Uterus (tissue), 2 donors: ENCODE results near the gene PRRC2A.

Source experiments
- POLR2A ChIP-seq, 2 donors: fragments of 450-650 bp; IDR thresholded peaks; one replicate each; pipeline ENCODE4 v1.6.1; 2016; ENCODE audit warnings: antibody characterized with exemption in 2 of 2, mild to moderate bottlenecking in 1 of 2, moderate library complexity in 1 of 2
- TF ChIP-seq, protein P1 (sequence below), 4 experiments: fragments of 200-600 bp in 2 of 4; fragments of 450-650 bp in 2 of 4; sonication (generic) in 2 of 4; IDR thresholded peaks; one replicate each; pipeline ENCODE4 v1.5.1; 2016 to 2019; ENCODE audit warnings: antibody characterized with exemption in 4 of 4, mild to moderate bottlenecking in 2 of 4, moderate library complexity in 1 of 4

DNA sequence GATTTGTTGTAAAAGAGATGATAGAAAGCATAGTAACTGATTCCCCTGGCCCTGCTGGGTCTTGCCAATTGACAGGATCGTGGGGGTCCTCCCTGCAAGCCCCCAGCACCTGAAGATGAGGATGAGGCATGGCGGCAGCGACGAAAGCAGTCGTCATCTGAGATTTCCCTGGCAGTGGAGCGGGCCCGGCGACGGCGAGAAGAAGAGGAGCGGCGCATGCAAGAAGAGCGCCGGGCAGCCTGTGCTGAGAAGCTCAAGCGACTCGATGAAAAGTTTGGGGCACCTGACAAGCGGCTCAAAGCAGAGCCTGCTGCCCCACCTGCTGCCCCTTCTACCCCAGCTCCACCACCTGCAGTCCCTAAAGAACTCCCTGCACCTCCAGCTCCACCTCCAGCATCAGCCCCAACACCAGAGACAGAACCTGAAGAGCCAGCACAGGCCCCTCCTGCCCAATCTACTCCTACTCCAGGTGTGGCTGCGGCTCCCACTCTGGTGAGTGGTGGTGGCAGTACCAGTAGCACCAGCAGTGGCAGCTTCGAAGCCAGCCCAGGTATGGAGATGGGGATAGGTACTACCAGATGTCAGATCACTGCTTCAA is 7.3 kb downstream of the PRRC2A start:
- TF ChIP-seq POLR2A (IDR thresholded peaks at IDR 0.05) = no peak
- TF ChIP-seq, protein P1, sequence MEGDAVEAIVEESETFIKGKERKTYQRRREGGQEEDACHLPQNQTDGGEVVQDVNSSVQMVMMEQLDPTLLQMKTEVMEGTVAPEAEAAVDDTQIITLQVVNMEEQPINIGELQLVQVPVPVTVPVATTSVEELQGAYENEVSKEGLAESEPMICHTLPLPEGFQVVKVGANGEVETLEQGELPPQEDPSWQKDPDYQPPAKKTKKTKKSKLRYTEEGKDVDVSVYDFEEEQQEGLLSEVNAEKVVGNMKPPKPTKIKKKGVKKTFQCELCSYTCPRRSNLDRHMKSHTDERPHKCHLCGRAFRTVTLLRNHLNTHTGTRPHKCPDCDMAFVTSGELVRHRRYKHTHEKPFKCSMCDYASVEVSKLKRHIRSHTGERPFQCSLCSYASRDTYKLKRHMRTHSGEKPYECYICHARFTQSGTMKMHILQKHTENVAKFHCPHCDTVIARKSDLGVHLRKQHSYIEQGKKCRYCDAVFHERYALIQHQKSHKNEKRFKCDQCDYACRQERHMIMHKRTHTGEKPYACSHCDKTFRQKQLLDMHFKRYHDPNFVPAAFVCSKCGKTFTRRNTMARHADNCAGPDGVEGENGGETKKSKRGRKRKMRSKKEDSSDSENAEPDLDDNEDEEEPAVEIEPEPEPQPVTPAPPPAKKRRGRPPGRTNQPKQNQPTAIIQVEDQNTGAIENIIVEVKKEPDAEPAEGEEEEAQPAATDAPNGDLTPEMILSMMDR (IDR thresholded peaks at IDR 0.05) = no peak
